Measurements from ENCODE around the gene ZYG11A.

DNA sequence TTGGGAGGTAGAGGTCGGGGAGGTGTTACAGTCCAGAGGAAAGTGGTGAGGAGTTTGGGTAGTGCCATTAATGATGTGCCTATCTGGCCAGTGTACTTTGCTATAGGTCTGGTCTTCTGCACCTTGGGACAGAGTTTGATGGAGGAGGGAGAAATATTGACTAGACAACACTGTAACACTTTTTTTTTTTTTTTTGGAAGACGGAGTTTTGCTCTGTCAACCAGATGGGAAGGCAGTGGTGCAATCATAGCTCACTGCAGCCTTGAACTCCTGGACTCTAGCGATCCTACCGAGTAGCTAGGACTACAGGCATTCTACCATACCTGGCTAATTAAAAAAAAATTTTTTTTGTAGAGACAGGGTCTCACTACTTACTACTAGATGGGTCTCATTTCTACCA is 86.5 kb downstream of the ZYG11A start:
- TF ChIP-seq ZNF274 (IDR thresholded peaks at IDR 0.05; ENCODE audit: low read length) (no peak), ZNF274 (tag by site-specific recombination; IDR thresholded peaks at IDR 0.05; ENCODE audit: borderline replicate concordance) (no peak), ZNF629 (tag by site-specific recombination; IDR thresholded peaks at IDR 0.05) (no peak), ZNF302 (tag by site-specific recombination; IDR thresholded peaks at IDR 0.05; ENCODE audit: low read depth) (no peak), ZNF558 (tag by site-specific recombination; IDR thresholded peaks at IDR 0.05) (no peak), ZBTB8A (tag by site-specific recombination; IDR thresholded peaks at IDR 0.05) (no peak), SALL2 (tag by site-specific recombination; IDR thresholded peaks at IDR 0.05; ENCODE audit: borderline replicate concordance) (no peak), YY1 (tag by site-specific recombination; IDR thresholded peaks at IDR 0.05) (no peak), ZBTB21 (tag by site-specific recombination; IDR thresholded peaks at IDR 0.05) (no peak)
- TF ChIP-seq, protein P1, sequence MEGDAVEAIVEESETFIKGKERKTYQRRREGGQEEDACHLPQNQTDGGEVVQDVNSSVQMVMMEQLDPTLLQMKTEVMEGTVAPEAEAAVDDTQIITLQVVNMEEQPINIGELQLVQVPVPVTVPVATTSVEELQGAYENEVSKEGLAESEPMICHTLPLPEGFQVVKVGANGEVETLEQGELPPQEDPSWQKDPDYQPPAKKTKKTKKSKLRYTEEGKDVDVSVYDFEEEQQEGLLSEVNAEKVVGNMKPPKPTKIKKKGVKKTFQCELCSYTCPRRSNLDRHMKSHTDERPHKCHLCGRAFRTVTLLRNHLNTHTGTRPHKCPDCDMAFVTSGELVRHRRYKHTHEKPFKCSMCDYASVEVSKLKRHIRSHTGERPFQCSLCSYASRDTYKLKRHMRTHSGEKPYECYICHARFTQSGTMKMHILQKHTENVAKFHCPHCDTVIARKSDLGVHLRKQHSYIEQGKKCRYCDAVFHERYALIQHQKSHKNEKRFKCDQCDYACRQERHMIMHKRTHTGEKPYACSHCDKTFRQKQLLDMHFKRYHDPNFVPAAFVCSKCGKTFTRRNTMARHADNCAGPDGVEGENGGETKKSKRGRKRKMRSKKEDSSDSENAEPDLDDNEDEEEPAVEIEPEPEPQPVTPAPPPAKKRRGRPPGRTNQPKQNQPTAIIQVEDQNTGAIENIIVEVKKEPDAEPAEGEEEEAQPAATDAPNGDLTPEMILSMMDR (tag by site-specific recombination; IDR thresholded peaks at IDR 0.05), result no peak
- TF ChIP-seq, protein P2, sequence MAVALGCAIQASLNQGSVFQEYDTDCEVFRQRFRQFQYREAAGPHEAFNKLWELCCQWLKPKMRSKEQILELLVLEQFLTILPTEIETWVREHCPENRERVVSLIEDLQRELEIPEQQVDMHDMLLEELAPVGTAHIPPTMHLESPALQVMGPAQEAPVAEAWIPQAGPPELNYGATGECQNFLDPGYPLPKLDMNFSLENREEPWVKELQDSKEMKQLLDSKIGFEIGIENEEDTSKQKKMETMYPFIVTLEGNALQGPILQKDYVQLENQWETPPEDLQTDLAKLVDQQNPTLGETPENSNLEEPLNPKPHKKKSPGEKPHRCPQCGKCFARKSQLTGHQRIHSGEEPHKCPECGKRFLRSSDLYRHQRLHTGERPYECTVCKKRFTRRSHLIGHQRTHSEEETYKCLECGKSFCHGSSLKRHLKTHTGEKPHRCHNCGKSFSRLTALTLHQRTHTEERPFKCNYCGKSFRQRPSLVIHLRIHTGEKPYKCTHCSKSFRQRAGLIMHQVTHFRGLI (tag by site-specific recombination; IDR thresholded peaks at IDR 0.05), result no peak
